Fibroblast of villous mesenchyme (primary cell): ENCODE data around the gene TACO1. TPM values are rescaled to one million over a fixed set of nuclear protein-coding genes. Genes with fewer than 3 reads are reported as not detected.

Source experiments
- DNase-seq: peaks from one replicate; pipeline ENCODE4 v3.0.0-alpha.2; 2010; ENCODE audit warnings: low read depth
- H3K4me3 ChIP-seq: 2 replicates; pipeline ENCODE4 v1.5.1; 2011; ENCODE audit warnings: low read depth, mild to moderate bottlenecking, low read length
- CTCF ChIP-seq: IDR thresholded peaks from 2 replicates; pipeline ENCODE4 v1.5.1; 2012; ENCODE audit warnings: low read depth, mild to moderate bottlenecking, low read length; ENCODE audit not compliant: insufficient read depth
- small RNA-seq: library from RNA; depleted of rRNA; stranded (forward); fragments of <200 nt; gene quantifications from one replicate; pipeline ENCODE3, GENCODE V24; 2012
- total RNA-seq: library from RNA; depleted of rRNA; stranded (reverse); fragments of >200 nt; gene quantifications from 2 replicates; pipeline ENCODE4 v1.2.3, GENCODE V29; 2012

TACO1 gene
- total RNA-seq, 1 donor, result 24.6 TPM

GRCh38 chr17:63657786-63658185, 57.1 kb downstream of the TACO1 start:
- no peak overlapping the region for H3K4me3 ChIP-seq
- DNase-seq, result no peak
- TF ChIP-seq CTCF, result no peak

Small RNA genes within 50 kb of the gene (small RNA-seq; reads per million reads assigned to genes)
- gene RNU6-288P, result not detected

Other genes starting within 250 kb of the TACO1 start
- 11.3 and 12.5 TPM in 2 replicates for gene CYB561, start 154.6 kb upstream of the TACO1 start, total RNA-seq
- 1.3 and 1.7 TPM in 2 replicates for gene ACE, start 123.8 kb upstream of the TACO1 start, total RNA-seq
- gene KCNH6, start 77.5 kb upstream of the TACO1 start, total RNA-seq, result under 0.01 TPM in 1 of 2 replicates, not detected in the other
- 32.9 and 52.7 TPM in 2 replicates for gene DCAF7, start 50.4 kb upstream of the TACO1 start, total RNA-seq
- 29.6 and 34.1 TPM in 2 replicates for gene MAP3K3, start 21.5 kb downstream of the TACO1 start, total RNA-seq
- gene LIMD2, start 99.2 kb downstream of the TACO1 start, total RNA-seq, result 4.5 and 5.2 TPM in 2 replicates
- 23.2 and 25.0 TPM in 2 replicates for gene STRADA, start 140.9 kb downstream of the TACO1 start, total RNA-seq
- 62.8 and 76.4 TPM in 2 replicates for gene CCDC47, start 172.7 kb downstream of the TACO1 start, total RNA-seq
- gene DDX42, start 173.3 kb downstream of the TACO1 start, total RNA-seq, result 85.0 and 85.9 TPM in 2 replicates
- gene PSMC5, start 226.5 kb downstream of the TACO1 start, total RNA-seq, result 42.7 and 44.1 TPM in 2 replicates
- 50.6 and 72.5 TPM in 2 replicates for gene FTSJ3, start 226.8 kb downstream of the TACO1 start, total RNA-seq
- gene SMARCD2, start 241.8 kb downstream of the TACO1 start, total RNA-seq, result 61.8 and 66.9 TPM in 2 replicates